Dedifferentiated amniotic fluid mesenchymal stem cell (primary cell): Measurements from ENCODE around the gene DUSP7.

Experiments
- DNase-seq: peaks from one replicate; pipeline ENCODE4 v3.0.0-alpha.2; 2016; ENCODE audit errors: extremely low spot score

DUSP7 gene

GRCh38 chr3:52029535-52029934 is 26.8 kb downstream of the DUSP7 start:
- no peak for DNase-seq

GRCh38 chr3:52029053-52029452 is 27.3 kb downstream of the DUSP7 start:
- DNase-seq = no peak

GRCh38 chr3:52028572-52028971 is 27.8 kb downstream of the DUSP7 start:
- DNase-seq = no peak

- DNase-seq = no peak
Measured at GRCh38 chr3:52026041-52026440, 30.3 kb downstream of the DUSP7 start.

GRCh38 chr3:52025453-52025852 is 30.9 kb downstream of the DUSP7 start:
- no peak for DNase-seq

GRCh38 chr3:52024765-52025452 is 31.5 kb downstream of the DUSP7 start:
- no peak for DNase-seq

- no peak for DNase-seq
Measured at GRCh38 chr3:52023860-52024764, 32.3 kb downstream of the DUSP7 start.

- DNase-seq = no peak
Measured at GRCh38 chr3:52023101-52023770, 33.1 kb downstream of the DUSP7 start.

GRCh38 chr3:52022323-52023100 is 33.9 kb downstream of the DUSP7 start:
- DNase-seq = no peak

- DNase-seq = no peak
Measured at GRCh38 chr3:52021489-52022268, 34.7 kb downstream of the DUSP7 start.

- no peak for DNase-seq
Measured at GRCh38 chr3:52020796-52021195, 35.6 kb downstream of the DUSP7 start.

GRCh38 chr3:52019352-52020080 is 36.9 kb downstream of the DUSP7 start:
- no peak for DNase-seq

GRCh38 chr3:52018319-52019000 is 37.9 kb downstream of the DUSP7 start:
- no peak for DNase-seq

GRCh38 chr3:52017586-52017985 is 38.8 kb downstream of the DUSP7 start:
- no peak for DNase-seq

- DNase-seq = no peak
Measured at GRCh38 chr3:52015438-52016228, 40.7 kb downstream of the DUSP7 start.

- DNase-seq = no peak
Measured at GRCh38 chr3:52014613-52015012, 41.8 kb downstream of the DUSP7 start.

- no peak for DNase-seq
Measured at GRCh38 chr3:52013802-52014598, 42.4 kb downstream of the DUSP7 start.

- no peak for DNase-seq
Measured at GRCh38 chr3:52012699-52013098, 43.7 kb downstream of the DUSP7 start.
